ENCODE measurements around the gene TSPAN31.

- TF ChIP-seq EZH2 (IDR thresholded peaks at IDR 0.05; ENCODE audit: borderline replicate concordance, low read depth, low read length, severe bottlenecking) (no peak), CTCF (IDR thresholded peaks at IDR 0.05; ENCODE audit: borderline replicate concordance, extremely low read depth, low read length, poor library complexity, severe bottlenecking) (no peak)
Measured at GRCh38 chr12:57772429-57773322, 27.8 kb downstream of the TSPAN31 start, which contains the start of gene EEF1AKMT3.

Measured in DND-41 (cell line).